ENCODE results near the gene RSU1. TPM values are rescaled to one million over a fixed set of nuclear protein-coding genes. Genes with fewer than 3 reads are reported as not detected.

RSU1 gene
- total and polyA plus RNA-seq, 2 donors (not counting 1 experiment from before 2014, with no cell fraction given): 46.9 to 252 TPM

GRCh38 chr10:16853201-16853600 is 36.0 kb upstream of the RSU1 start:
- no peaks in the 10 kb centered on the region for H3K4me1 ChIP-seq (ENCODE audit: control insufficient read depth, extremely low read depth, insufficient read depth, low read length)
- DNase-seq (ENCODE audit: low read depth in 2 of 2): peak; percentile 50 to 79
- no peak for TF ChIP-seq EZH2 (IDR thresholded peaks at IDR 0.05; ENCODE audit: low read length, missing control alignments)
- TF ChIP-seq, protein P1, sequence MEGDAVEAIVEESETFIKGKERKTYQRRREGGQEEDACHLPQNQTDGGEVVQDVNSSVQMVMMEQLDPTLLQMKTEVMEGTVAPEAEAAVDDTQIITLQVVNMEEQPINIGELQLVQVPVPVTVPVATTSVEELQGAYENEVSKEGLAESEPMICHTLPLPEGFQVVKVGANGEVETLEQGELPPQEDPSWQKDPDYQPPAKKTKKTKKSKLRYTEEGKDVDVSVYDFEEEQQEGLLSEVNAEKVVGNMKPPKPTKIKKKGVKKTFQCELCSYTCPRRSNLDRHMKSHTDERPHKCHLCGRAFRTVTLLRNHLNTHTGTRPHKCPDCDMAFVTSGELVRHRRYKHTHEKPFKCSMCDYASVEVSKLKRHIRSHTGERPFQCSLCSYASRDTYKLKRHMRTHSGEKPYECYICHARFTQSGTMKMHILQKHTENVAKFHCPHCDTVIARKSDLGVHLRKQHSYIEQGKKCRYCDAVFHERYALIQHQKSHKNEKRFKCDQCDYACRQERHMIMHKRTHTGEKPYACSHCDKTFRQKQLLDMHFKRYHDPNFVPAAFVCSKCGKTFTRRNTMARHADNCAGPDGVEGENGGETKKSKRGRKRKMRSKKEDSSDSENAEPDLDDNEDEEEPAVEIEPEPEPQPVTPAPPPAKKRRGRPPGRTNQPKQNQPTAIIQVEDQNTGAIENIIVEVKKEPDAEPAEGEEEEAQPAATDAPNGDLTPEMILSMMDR (conservative IDR thresholded peaks at IDR 0.05 in 1 of 2, IDR thresholded peaks at IDR 0.05 in 1 of 2; ENCODE audit: low read depth in 1 of 2, low read length in 2 of 2): peak; percentile 52 to 69
- no peaks in the 10 kb centered on the region for H3K9me3 ChIP-seq (ENCODE audit: control insufficient read depth, insufficient read depth, low read depth, low read length)
- H3K4me2 ChIP-seq (ENCODE audit: extremely low read depth, insufficient read depth, low read length): no peak overlapping the region
- H3K27ac ChIP-seq (ENCODE audit: insufficient read depth, low read length): no peak overlapping the region
- no peak overlapping the region for H3K9ac ChIP-seq (ENCODE audit: insufficient read depth, low read length)
- H4K20me1 ChIP-seq (ENCODE audit: control insufficient read depth, extremely low read depth, insufficient read depth, low read length): no peaks in the 10 kb centered on the region
- H3K4me3 ChIP-seq (replicated peaks in 1 of 4; ENCODE audit: control extremely low read depth in 1 of 4, insufficient read depth in 1 of 4, low read depth in 3 of 4, low read length in 4 of 4): no peak overlapping the region
- no peak overlapping the region for H2AFZ ChIP-seq (ENCODE audit: low read length)
- H3K79me2 ChIP-seq (ENCODE audit: control insufficient read depth, insufficient read depth, low read length): no peaks in the 10 kb centered on the region
- H3K27me3 ChIP-seq (ENCODE audit: control insufficient read depth, insufficient read depth, low read length): no peaks in the 10 kb centered on the region
- no peaks in the 10 kb centered on the region for H3K36me3 ChIP-seq (ENCODE audit: control insufficient read depth, insufficient read depth, low read length)

- H3K79me2 ChIP-seq (ENCODE audit: control insufficient read depth, insufficient read depth, low read length): no peaks in the 10 kb centered on the region
- DNase-seq (ENCODE audit: low read depth in 2 of 2): no peak
- H3K9me3 ChIP-seq (ENCODE audit: control insufficient read depth, insufficient read depth, low read depth, low read length): no peaks in the 10 kb centered on the region
- H3K9ac ChIP-seq (ENCODE audit: insufficient read depth, low read length): no peak overlapping the region
- no peaks in the 10 kb centered on the region for H3K36me3 ChIP-seq (ENCODE audit: control insufficient read depth, insufficient read depth, low read length)
- H3K4me3 ChIP-seq (replicated peaks in 1 of 4; ENCODE audit: control extremely low read depth in 1 of 4, insufficient read depth in 1 of 4, low read depth in 3 of 4, low read length in 4 of 4): no peak overlapping the region
- H3K27me3 ChIP-seq (ENCODE audit: control insufficient read depth, insufficient read depth, low read length): no peaks in the 10 kb centered on the region
- TF ChIP-seq, protein P1 (conservative IDR thresholded peaks at IDR 0.05 in 1 of 2, IDR thresholded peaks at IDR 0.05 in 1 of 2; ENCODE audit: low read depth in 1 of 2, low read length in 2 of 2): no peak
- no peak for TF ChIP-seq EZH2 (IDR thresholded peaks at IDR 0.05; ENCODE audit: low read length, missing control alignments)
- no peak overlapping the region for H3K4me2 ChIP-seq (ENCODE audit: extremely low read depth, insufficient read depth, low read length)
- H3K27ac ChIP-seq (ENCODE audit: insufficient read depth, low read length): no peak overlapping the region
- H2AFZ ChIP-seq (ENCODE audit: low read length): no peak overlapping the region
- H4K20me1 ChIP-seq (ENCODE audit: control insufficient read depth, extremely low read depth, insufficient read depth, low read length): no peaks in the 10 kb centered on the region
- no peaks in the 10 kb centered on the region for H3K4me1 ChIP-seq (ENCODE audit: control insufficient read depth, extremely low read depth, insufficient read depth, low read length)
Observed at GRCh38 chr10:16852624-16853023, 35.4 kb upstream of the RSU1 start.

- Histone ChIP-seq H4K20me1 (ENCODE audit: control insufficient read depth, extremely low read depth, insufficient read depth, low read length) (no peaks in the 10 kb centered on the region), H3K4me2 (ENCODE audit: extremely low read depth, insufficient read depth, low read length) (no peak overlapping the region), H3K4me3 (replicated peaks in 1 of 4; ENCODE audit: control extremely low read depth in 1 of 4, insufficient read depth in 1 of 4, low read depth in 3 of 4, low read length in 4 of 4) (no peak overlapping the region), H3K27ac (ENCODE audit: insufficient read depth, low read length) (no peak overlapping the region), H3K4me1 (ENCODE audit: control insufficient read depth, extremely low read depth, insufficient read depth, low read length) (no peaks in the 10 kb centered on the region), H2AFZ (ENCODE audit: low read length) (peak overlapping the region; percentile 5), H3K27me3 (ENCODE audit: control insufficient read depth, insufficient read depth, low read length) (no peaks in the 10 kb centered on the region), H3K9ac (ENCODE audit: insufficient read depth, low read length) (no peak overlapping the region), H3K36me3 (ENCODE audit: control insufficient read depth, insufficient read depth, low read length) (no peaks in the 10 kb centered on the region), H3K79me2 (ENCODE audit: control insufficient read depth, insufficient read depth, low read length) (no peaks in the 10 kb centered on the region), H3K9me3 (ENCODE audit: control insufficient read depth, insufficient read depth, low read depth, low read length) (no peaks in the 10 kb centered on the region)
- DNase-seq (ENCODE audit: low read depth in 2 of 2): peak in 1 of 2 donors; percentile 66
- TF ChIP-seq, protein P1 (conservative IDR thresholded peaks at IDR 0.05 in 1 of 2, IDR thresholded peaks at IDR 0.05 in 1 of 2; ENCODE audit: low read depth in 1 of 2, low read length in 2 of 2): no peak
- no peak for TF ChIP-seq EZH2 (IDR thresholded peaks at IDR 0.05; ENCODE audit: low read length, missing control alignments)
Observed at GRCh38 chr10:16848562-16849154, 31.4 kb upstream of the RSU1 start.
